Tibial nerve (tissue), 4 donors: ENCODE measurements around the gene WFS1.

Experiments
- EP300 ChIP-seq, 2 donors: sonication (generic); formaldehyde crosslinking; IDR thresholded peaks; one replicate each; pipeline ENCODE4 v1.6.1; 2017; ENCODE audit warnings: antibody characterized with exemption in 2 of 2, mild to moderate bottlenecking in 1 of 2
- POLR2A ChIP-seq, 2 donors: fragments of 450-650 bp; IDR thresholded peaks; one replicate each; pipeline ENCODE4 v1.6.1; 2017; ENCODE audit warnings: antibody characterized with exemption in 2 of 2, mild to moderate bottlenecking in 2 of 2, moderate library complexity in 2 of 2
- TF ChIP-seq, protein P1 (sequence below), 5 experiments: fragments of 200-600 bp in 3 of 5; fragments of 450-650 bp in 2 of 5; sonication (generic) in 3 of 5; IDR thresholded peaks; one replicate each; pipeline ENCODE4 v1.5.1; 2016 to 2019; ENCODE audit warnings: antibody characterized with exemption in 5 of 5, mild to moderate bottlenecking in 3 of 5, moderate library complexity in 2 of 5

DNA sequence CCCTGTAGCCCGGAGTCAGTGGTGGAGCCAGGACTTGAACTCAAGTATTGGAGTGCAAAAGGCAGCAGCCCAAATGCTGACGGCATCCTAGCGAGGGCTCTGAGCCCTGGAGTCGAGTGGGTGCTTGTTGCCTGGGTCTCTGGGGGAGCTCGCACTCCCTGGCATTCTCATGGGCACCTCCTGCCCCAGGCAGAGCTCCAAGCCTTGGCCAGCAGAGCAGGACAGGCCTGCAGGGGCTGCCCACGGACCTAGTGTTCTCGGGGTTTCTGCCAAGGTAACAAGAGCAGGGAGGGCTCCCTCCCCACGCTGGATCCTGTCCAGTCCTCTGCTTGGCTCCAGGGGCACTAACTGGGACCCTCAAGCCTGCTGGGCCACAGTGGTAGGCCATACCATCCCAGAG is 17.6 kb upstream of the WFS1 start:
- TF ChIP-seq POLR2A (IDR thresholded peaks at IDR 0.05): no peak
- TF ChIP-seq, protein P1, sequence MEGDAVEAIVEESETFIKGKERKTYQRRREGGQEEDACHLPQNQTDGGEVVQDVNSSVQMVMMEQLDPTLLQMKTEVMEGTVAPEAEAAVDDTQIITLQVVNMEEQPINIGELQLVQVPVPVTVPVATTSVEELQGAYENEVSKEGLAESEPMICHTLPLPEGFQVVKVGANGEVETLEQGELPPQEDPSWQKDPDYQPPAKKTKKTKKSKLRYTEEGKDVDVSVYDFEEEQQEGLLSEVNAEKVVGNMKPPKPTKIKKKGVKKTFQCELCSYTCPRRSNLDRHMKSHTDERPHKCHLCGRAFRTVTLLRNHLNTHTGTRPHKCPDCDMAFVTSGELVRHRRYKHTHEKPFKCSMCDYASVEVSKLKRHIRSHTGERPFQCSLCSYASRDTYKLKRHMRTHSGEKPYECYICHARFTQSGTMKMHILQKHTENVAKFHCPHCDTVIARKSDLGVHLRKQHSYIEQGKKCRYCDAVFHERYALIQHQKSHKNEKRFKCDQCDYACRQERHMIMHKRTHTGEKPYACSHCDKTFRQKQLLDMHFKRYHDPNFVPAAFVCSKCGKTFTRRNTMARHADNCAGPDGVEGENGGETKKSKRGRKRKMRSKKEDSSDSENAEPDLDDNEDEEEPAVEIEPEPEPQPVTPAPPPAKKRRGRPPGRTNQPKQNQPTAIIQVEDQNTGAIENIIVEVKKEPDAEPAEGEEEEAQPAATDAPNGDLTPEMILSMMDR (IDR thresholded peaks at IDR 0.05): no peak
- TF ChIP-seq EP300 (IDR thresholded peaks at IDR 0.05): no peak
